Measurements from ENCODE around the gene ZBTB7B.

- TF ChIP-seq, protein P1, sequence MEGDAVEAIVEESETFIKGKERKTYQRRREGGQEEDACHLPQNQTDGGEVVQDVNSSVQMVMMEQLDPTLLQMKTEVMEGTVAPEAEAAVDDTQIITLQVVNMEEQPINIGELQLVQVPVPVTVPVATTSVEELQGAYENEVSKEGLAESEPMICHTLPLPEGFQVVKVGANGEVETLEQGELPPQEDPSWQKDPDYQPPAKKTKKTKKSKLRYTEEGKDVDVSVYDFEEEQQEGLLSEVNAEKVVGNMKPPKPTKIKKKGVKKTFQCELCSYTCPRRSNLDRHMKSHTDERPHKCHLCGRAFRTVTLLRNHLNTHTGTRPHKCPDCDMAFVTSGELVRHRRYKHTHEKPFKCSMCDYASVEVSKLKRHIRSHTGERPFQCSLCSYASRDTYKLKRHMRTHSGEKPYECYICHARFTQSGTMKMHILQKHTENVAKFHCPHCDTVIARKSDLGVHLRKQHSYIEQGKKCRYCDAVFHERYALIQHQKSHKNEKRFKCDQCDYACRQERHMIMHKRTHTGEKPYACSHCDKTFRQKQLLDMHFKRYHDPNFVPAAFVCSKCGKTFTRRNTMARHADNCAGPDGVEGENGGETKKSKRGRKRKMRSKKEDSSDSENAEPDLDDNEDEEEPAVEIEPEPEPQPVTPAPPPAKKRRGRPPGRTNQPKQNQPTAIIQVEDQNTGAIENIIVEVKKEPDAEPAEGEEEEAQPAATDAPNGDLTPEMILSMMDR (IDR thresholded peaks at IDR 0.05): peak in 1 of 6 experiments; percentile 18
- peak in 3 of 4 donors; percentile 65 to 70 (median 68) for TF ChIP-seq POLR2A (IDR thresholded peaks at IDR 0.05)
These were observed 28.3 kb upstream of the ZBTB7B start, which contains the start of gene CKS1B for GRCh38 chr1:154974102-154974807.

All from esophagus squamous epithelium (tissue), 4 donors.